ENCODE results near the gene CDC14B.

- TF ChIP-seq CTCF (IDR thresholded peaks at IDR 0.05) (no peak), EZH2 (IDR thresholded peaks at IDR 0.05; ENCODE audit: borderline replicate concordance, insufficient read depth, low read depth, low read length, poor library complexity, severe bottlenecking) (no peak)
Measured at GRCh38 chr9:96485280-96485679, 134.4 kb downstream of the CDC14B start.

Data from B cell (primary cell).